Activated CD8-positive, alpha-beta T cell treated with anti-CD3 and anti-CD28 coated beads, Interleukin-2, amount 10 ng/mL, durations not matched to agents 7 days and 5 days (primary cell): ENCODE data around the gene SEPTIN5. TPM values are rescaled to one million over a fixed set of nuclear protein-coding genes. Genes with fewer than 3 reads are reported as not detected.
"Not testable (repeated sequence)": the region's sequence is repeated elsewhere in the genome, so short reads cannot be mapped to it uniquely, and the experiment has no call there.

Experiments
- ATAC-seq: fragments of 150-1000 bp; cut with Tn5 transposase; one replicate; pipeline ENCODE4 v1.10.0; 2021; ENCODE audit warnings: moderate library complexity
- CTCF ChIA-PET: fragments of 350-600 bp; sonication (Branson Sonifier 250); formaldehyde crosslinking; loops from one replicate; lab custom pipeline; 2021; ENCODE audit warnings: antibody characterized with exemption; lab: Charles Lee
- POLR2A ChIA-PET: fragments of 350-600 bp; sonication (Branson Sonifier 250); formaldehyde crosslinking; loops from one replicate; lab custom pipeline; 2021; ENCODE audit warnings: antibody characterized with exemption; lab: Charles Lee
- DNase-seq: peaks from one replicate; pipeline ENCODE4 v3.0.0-alpha.2; 2020
- H3K27ac Mint-ChIP-seq: one replicate; pipeline ENCODE4 v1.8.0; 2021; ENCODE audit warnings: mild to moderate bottlenecking, mixed read lengths
- H3K27me3 Mint-ChIP-seq: one replicate; pipeline ENCODE4 v1.8.0; 2021; ENCODE audit warnings: low read depth, mixed read lengths
- H3K36me3 Mint-ChIP-seq: one replicate; pipeline ENCODE4 v1.8.0; 2021; ENCODE audit warnings: low read depth, mixed read lengths
- H3K4me1 Mint-ChIP-seq: one replicate; pipeline ENCODE4 v1.8.0; 2021; ENCODE audit warnings: low read depth, mixed read lengths
- H3K4me3 Mint-ChIP-seq: one replicate; pipeline ENCODE4 v1.8.0; 2021; ENCODE audit warnings: mild to moderate bottlenecking, mixed read lengths
- H3K9me3 Mint-ChIP-seq: one replicate; pipeline ENCODE4 v1.8.0; 2022; ENCODE audit warnings: mixed read lengths; ENCODE audit not compliant: insufficient read depth
- total RNA-seq, 2 experiments: library from RNA; stranded (reverse); gene quantifications; one replicate each; pipeline ENCODE4 v1.2.3, GENCODE V29; 2021

The SEPTIN5 gene
- total RNA-seq, 2 experiments from 2014 or later = 0.53 TPM; not detected in 1

- no peak overlapping the region for H3K27ac Mint-ChIP-seq
- no peak overlapping the region for H3K4me3 Mint-ChIP-seq
- ChIA-PET POLR2A (no interaction called here), CTCF (interaction anchor here (0.6 kb wide), 1 partner anchor 239 kb away, joined by 4 read pairs; no protein-coding TSS in a partner anchor)
- ATAC-seq (no peak), DNase-seq (no peak)
- no peaks in the 10 kb centered on the region for H3K36me3 Mint-ChIP-seq
- H3K9me3 Mint-ChIP-seq = no peaks in the 10 kb centered on the region
- no peaks in the 10 kb centered on the region for H3K4me1 Mint-ChIP-seq
- H3K27me3 Mint-ChIP-seq = peaks cover 13% of the 10 kb centered on the region
These were observed 40.6 kb upstream of the SEPTIN5 start for GRCh38 chr22:19673660-19674059.

- Mint-ChIP-seq H3K4me3 (no peak overlapping the region), H3K36me3 (no peaks in the 10 kb centered on the region), H3K27ac (no peak overlapping the region), H3K27me3 (peaks cover 13% of the 10 kb centered on the region), H3K4me1 (no peaks in the 10 kb centered on the region), H3K9me3 (no peaks in the 10 kb centered on the region)
- POLR2A ChIA-PET = no interaction called here
- CTCF ChIA-PET = interaction anchor here (0.6 kb wide), 1 partner anchor 238 kb away, joined by 4 read pairs; no protein-coding TSS in a partner anchor
- no peak for DNase-seq
- no peak for ATAC-seq
These were observed 40.0 kb upstream of the SEPTIN5 start for GRCh38 chr22:19674129-19674928.

GRCh38 chr22:19674929-19675253 lies 39.4 kb upstream of the SEPTIN5 start:
- peaks cover 13% of the 10 kb centered on the region for H3K27me3 Mint-ChIP-seq
- H3K36me3 Mint-ChIP-seq = no peaks in the 10 kb centered on the region
- ATAC-seq = no peak
- H3K9me3 Mint-ChIP-seq = no peaks in the 10 kb centered on the region
- no peak for DNase-seq
- H3K27ac Mint-ChIP-seq = no peak overlapping the region
- no peaks in the 10 kb centered on the region for H3K4me1 Mint-ChIP-seq
- ChIA-PET POLR2A (no interaction called here), CTCF (no interaction called here)
- no peak overlapping the region for H3K4me3 Mint-ChIP-seq

GRCh38 chr22:19675428-19675827 lies 38.9 kb upstream of the SEPTIN5 start:
- ChIA-PET POLR2A (no interaction called here), CTCF (no interaction called here)
- Mint-ChIP-seq H3K27ac (no peak overlapping the region), H3K36me3 (no peaks in the 10 kb centered on the region), H3K9me3 (no peaks in the 10 kb centered on the region), H3K4me1 (no peaks in the 10 kb centered on the region), H3K27me3 (peaks cover 13% of the 10 kb centered on the region), H3K4me3 (no peak overlapping the region)
- DNase-seq (no peak), ATAC-seq (no peak)

GRCh38 chr22:19676437-19676836 lies 37.9 kb upstream of the SEPTIN5 start:
- CTCF ChIA-PET, H3K9me3 Mint-ChIP-seq, DNase-seq, ATAC-seq, POLR2A ChIA-PET, H3K4me1 Mint-ChIP-seq, H3K36me3 Mint-ChIP-seq, H3K27ac Mint-ChIP-seq, H3K4me3 Mint-ChIP-seq: not testable (repeated sequence)
- H3K27me3 Mint-ChIP-seq = peaks cover 16% of the 10 kb centered on the region

GRCh38 chr22:19678949-19679521 lies 35.3 kb upstream of the SEPTIN5 start:
- no peak overlapping the region for H3K4me3 Mint-ChIP-seq
- CTCF ChIA-PET = interaction anchor here (0.6 to 1.7 kb wide), 5 partner anchors 10 to 105 kb away, joined by 3 to 4 read pairs (median 3); no protein-coding TSS in a partner anchor
- H3K4me1 Mint-ChIP-seq = no peaks in the 10 kb centered on the region
- DNase-seq (no peak), ATAC-seq (no peak)
- POLR2A ChIA-PET = no interaction called here
- H3K9me3 Mint-ChIP-seq = no peaks in the 10 kb centered on the region
- H3K27me3 Mint-ChIP-seq = peaks cover 24% of the 10 kb centered on the region
- H3K36me3 Mint-ChIP-seq = no peaks in the 10 kb centered on the region
- H3K27ac Mint-ChIP-seq = no peak overlapping the region

GRCh38 chr22:19679522-19680101 lies 34.7 kb upstream of the SEPTIN5 start:
- ATAC-seq = no peak
- H3K4me3 Mint-ChIP-seq = no peak overlapping the region
- DNase-seq = peak; percentile 45
- peaks cover 27% of the 10 kb centered on the region for H3K27me3 Mint-ChIP-seq
- no peaks in the 10 kb centered on the region for H3K36me3 Mint-ChIP-seq
- no peak overlapping the region for H3K27ac Mint-ChIP-seq
- ChIA-PET POLR2A (no interaction called here), CTCF (interaction anchor here (0.6 to 1.7 kb wide), 6 partner anchors 10 to 114 kb away, joined by 3 to 4 read pairs (median 4); no protein-coding TSS in a partner anchor)
- no peaks in the 10 kb centered on the region for H3K4me1 Mint-ChIP-seq
- H3K9me3 Mint-ChIP-seq = no peaks in the 10 kb centered on the region

GRCh38 chr22:19680287-19680881 lies 33.9 kb upstream of the SEPTIN5 start:
- H3K36me3 Mint-ChIP-seq = no peaks in the 10 kb centered on the region
- ChIA-PET POLR2A (no interaction called here), CTCF (interaction anchor here (1.2 to 1.7 kb wide), 4 partner anchors 11 to 113 kb away, joined by 3 to 4 read pairs (median 4); no protein-coding TSS in a partner anchor)
- DNase-seq (no peak), ATAC-seq (no peak)
- peaks cover 25% of the 10 kb centered on the region for H3K27me3 Mint-ChIP-seq
- H3K4me1 Mint-ChIP-seq = no peaks in the 10 kb centered on the region
- no peak overlapping the region for H3K27ac Mint-ChIP-seq
- no peak overlapping the region for H3K4me3 Mint-ChIP-seq
- no peaks in the 10 kb centered on the region for H3K9me3 Mint-ChIP-seq

- DNase-seq (no peak), ATAC-seq (no peak)
- ChIA-PET CTCF (no interaction called here), POLR2A (no interaction called here)
- Mint-ChIP-seq H3K9me3 (no peaks in the 10 kb centered on the region), H3K36me3 (no peaks in the 10 kb centered on the region), H3K4me3 (no peak overlapping the region), H3K27ac (no peak overlapping the region), H3K4me1 (no peaks in the 10 kb centered on the region), H3K27me3 (peaks cover 26% of the 10 kb centered on the region)
These were observed 33.1 kb upstream of the SEPTIN5 start for GRCh38 chr22:19680911-19681862.

- Mint-ChIP-seq H3K4me1 (no peaks in the 10 kb centered on the region), H3K9me3 (no peaks in the 10 kb centered on the region), H3K4me3 (no peak overlapping the region), H3K36me3 (no peaks in the 10 kb centered on the region), H3K27me3 (peaks cover 27% of the 10 kb centered on the region), H3K27ac (no peak overlapping the region)
- no peak for ATAC-seq
- DNase-seq = no peak
- ChIA-PET CTCF (no interaction called here), POLR2A (no interaction called here)
These were observed 32.4 kb upstream of the SEPTIN5 start for GRCh38 chr22:19681863-19682245.

- Mint-ChIP-seq H3K36me3 (no peaks in the 10 kb centered on the region), H3K4me3 (no peak overlapping the region), H3K27me3 (peaks cover 25% of the 10 kb centered on the region), H3K4me1 (peaks cover 2% of the 10 kb centered on the region), H3K9me3 (no peaks in the 10 kb centered on the region), H3K27ac (no peak overlapping the region)
- DNase-seq (no peak), ATAC-seq (no peak)
- POLR2A ChIA-PET = no interaction called here
- CTCF ChIA-PET = no interaction called here
These were observed 27.4 kb upstream of the SEPTIN5 start for GRCh38 chr22:19686946-19687345.
